ENCODE data around the gene HSPE1. TPM values are rescaled to one million over a fixed set of nuclear protein-coding genes. Genes with fewer than 3 reads are reported as not detected.
"Not testable (repeated sequence)": the region's sequence is repeated elsewhere in the genome, so short reads cannot be mapped to it uniquely, and the experiment has no call there.

Gene HSPE1
- total RNA-seq, 1 donor from 2014 or later: 309 TPM

DNA sequence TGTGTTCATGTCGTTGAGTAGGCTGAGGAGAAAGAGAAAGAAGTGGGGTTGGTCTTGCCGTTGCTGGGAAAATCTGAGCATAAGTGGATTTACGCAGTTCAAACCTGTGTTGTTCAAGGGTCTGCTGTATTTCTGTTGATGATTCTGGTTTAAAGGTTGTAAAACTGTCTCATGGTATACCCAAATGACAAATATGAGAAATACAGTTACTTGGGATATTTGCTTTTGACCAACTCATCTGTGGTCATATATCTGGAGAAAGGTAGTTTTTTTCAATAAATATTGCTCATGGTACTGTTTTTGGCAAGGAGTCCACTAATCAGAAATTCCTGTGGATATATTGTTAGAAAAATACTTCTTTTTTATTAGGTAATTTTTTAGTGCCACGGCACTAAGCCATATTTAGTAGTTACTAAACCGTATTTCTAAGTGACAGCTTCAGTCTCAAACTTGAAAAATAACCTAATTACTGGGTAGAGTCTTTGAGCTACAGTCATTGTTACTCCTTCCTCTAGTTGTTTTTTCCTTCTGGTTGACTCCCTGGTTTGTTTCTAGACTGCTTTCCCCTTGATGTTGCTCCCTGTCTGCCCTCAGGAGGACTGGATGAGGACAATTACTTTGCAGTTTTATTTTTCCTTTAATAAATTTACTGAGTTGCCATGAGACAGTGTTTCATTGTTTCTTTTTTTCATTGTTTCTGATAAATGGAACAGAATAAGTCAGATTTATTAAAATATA is 47.2 kb downstream of the HSPE1 start:
- intact Hi-C loops (cut with micrococcal nuclease): no loop called here
- Mint-ChIP-seq H3K27ac (no peak overlapping the region), H3K9me3 (no peaks in the 10 kb centered on the region), H3K4me1 (ENCODE audit: low read depth) (no peaks in the 10 kb centered on the region), H3K27me3 (ENCODE audit: low read depth) (no peaks in the 10 kb centered on the region), H3K36me3 (ENCODE audit: low read depth) (peaks cover 54% of the 10 kb centered on the region), H3K4me3 (ENCODE audit: low read depth) (no peak overlapping the region)
- DNase-seq (ENCODE audit: low spot score): no peak

DNA sequence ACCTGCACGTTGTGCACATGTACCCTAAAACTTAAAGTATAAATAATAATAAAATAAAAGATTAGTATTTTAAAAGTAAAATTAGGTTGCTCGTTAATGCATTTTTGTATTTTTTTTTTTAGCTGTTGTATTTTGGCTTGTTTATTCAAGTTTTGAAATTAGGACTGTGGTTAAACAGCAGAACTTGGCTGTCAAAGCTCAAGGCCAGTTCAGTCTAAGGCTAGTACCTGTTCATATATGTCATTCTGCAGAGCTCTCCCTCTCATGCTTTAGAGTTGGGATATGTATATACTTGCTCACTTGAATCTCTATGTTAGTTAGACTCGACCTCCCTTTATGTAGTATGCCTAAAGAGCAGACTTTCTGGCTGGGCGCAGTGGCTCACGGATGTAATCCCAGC is 48.4 kb downstream of the HSPE1 start:
- Mint-ChIP-seq H3K4me1 (ENCODE audit: low read depth) (no peaks in the 10 kb centered on the region), H3K4me3 (ENCODE audit: low read depth) (no peak overlapping the region), H3K27me3 (ENCODE audit: low read depth) (no peaks in the 10 kb centered on the region), H3K9me3 (no peaks in the 10 kb centered on the region), H3K36me3 (ENCODE audit: low read depth) (peaks cover 45% of the 10 kb centered on the region), H3K27ac (no peak overlapping the region)
- intact Hi-C loops (cut with micrococcal nuclease): no loop called here
- no peak for DNase-seq (ENCODE audit: low spot score)

DNA sequence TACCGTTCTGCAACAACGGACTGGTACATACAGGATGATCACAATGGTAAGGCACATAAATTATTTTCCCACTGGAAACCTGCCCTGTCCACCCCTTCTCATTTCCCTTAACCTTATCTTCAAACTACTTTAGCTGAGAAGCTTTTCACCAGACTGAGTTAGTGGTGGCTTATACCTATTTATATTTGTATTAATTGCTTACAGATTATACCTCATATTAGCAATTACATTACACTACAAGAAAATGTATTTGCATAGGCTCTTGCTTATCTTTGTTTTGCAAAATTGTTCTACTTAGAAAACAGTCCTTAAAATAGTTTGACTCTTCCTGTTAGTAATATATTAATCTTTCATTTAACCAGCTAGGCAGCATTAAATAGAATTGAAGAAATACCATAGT is 51.1 kb downstream of the HSPE1 start:
- H3K27ac Mint-ChIP-seq; H3K4me3 Mint-ChIP-seq (ENCODE audit: low read depth); H3K27me3 Mint-ChIP-seq (ENCODE audit: low read depth); H3K4me1 Mint-ChIP-seq (ENCODE audit: low read depth); H3K9me3 Mint-ChIP-seq; intact Hi-C loops (cut with micrococcal nuclease); DNase-seq (ENCODE audit: low spot score): not testable (repeated sequence)
- peaks cover 41% of the 10 kb centered on the region for H3K36me3 Mint-ChIP-seq (ENCODE audit: low read depth)

Other genes with a start within 250 kb of the HSPE1 start
- gene ANKRD44, start 189.6 kb upstream of the HSPE1 start, total RNA-seq: 107 and 120 TPM in 2 replicates
- 284 and 289 TPM in 2 replicates for gene SF3B1, start 65.4 kb upstream of the HSPE1 start, total RNA-seq
- gene COQ10B, start 46.8 kb upstream of the HSPE1 start, total RNA-seq: 19.9 and 20.8 TPM in 2 replicates
- 749 and 761 TPM in 2 replicates for gene HSPD1, start 539 bp upstream of the HSPE1 start, total RNA-seq
- gene MOB4, start 15.7 kb downstream of the HSPE1 start, total RNA-seq: 18.1 and 19.5 TPM in 2 replicates
- not detected in 2 replicates for gene RFTN2, start 175.2 kb downstream of the HSPE1 start, total RNA-seq
- gene MARS2, start 205.0 kb downstream of the HSPE1 start, total RNA-seq: 16.8 and 17.2 TPM in 2 replicates